B cell (primary cell): ENCODE measurements around the gene PDGFA. TPM values are rescaled to one million over a fixed set of nuclear protein-coding genes. Genes with fewer than 3 reads are reported as not detected.

Experiments
- ATAC-seq: fragments of 200-7000 bp; cut with Tn5 transposase; one replicate; pipeline ENCODE4 v1.10.0; 2021; ENCODE audit warnings: low read depth, mild to moderate bottlenecking, moderate number of reproducible peaks, moderate library complexity
- CTCF ChIA-PET: fragments of 350-600 bp; sonication (Branson Sonifier 250); formaldehyde crosslinking; loops from one replicate; lab custom pipeline; 2021; ENCODE audit warnings: antibody characterized with exemption, inconsistent platforms; lab: Charles Lee
- POLR2A ChIA-PET: fragments of 350-600 bp; sonication (Branson Sonifier 250); formaldehyde crosslinking; loops from one replicate; lab custom pipeline; 2021; ENCODE audit warnings: antibody characterized with exemption; lab: Charles Lee
- DNase-seq: peaks from one replicate; pipeline ENCODE4 v3.0.0; 2013
- H2AFZ ChIP-seq: 2 replicates; pipeline ENCODE4 v1.6.1; 2012; ENCODE audit warnings: mild to moderate bottlenecking, low read depth, low read length; ENCODE audit not compliant: insufficient read depth, poor library complexity, severe bottlenecking
- H3K27ac ChIP-seq, 2 donors: 1 replicate in 1 of 2; 2 replicates in 1 of 2; pipeline ENCODE4 v1.5.1; 2012 to 2013; ENCODE audit warnings: low read length in 2 of 2, mild to moderate bottlenecking in 2 of 2, moderate library complexity in 1 of 2
- H3K27me3 ChIP-seq, 4 experiments: fragments of 200-600 bp in 1 of 4; sonication (generic) in 1 of 4; replicated peaks in 1 of 4; 1 replicate in 2 of 4; 2 replicates in 2 of 4; pipeline versions ENCODE4 v1.6.1 to v1.7.0; 2013 to 2016; ENCODE audit warnings: low read length in 3 of 4, mild to moderate bottlenecking in 2 of 4, mixed read lengths in 1 of 4, moderate library complexity in 1 of 4; ENCODE audit not compliant: insufficient read depth in 4 of 4, control insufficient read depth in 3 of 4; ENCODE audit errors: control extremely low read depth in 1 of 4
- H3K36me3 ChIP-seq, 2 experiments: replicated peaks in 1 of 2; 1 replicate in 1 of 2; 2 replicates in 1 of 2; pipeline versions ENCODE4 v1.6.1 to v1.7.1; 2013; ENCODE audit warnings: low read length in 1 of 2; ENCODE audit not compliant: insufficient read depth in 2 of 2, control insufficient read depth in 1 of 2; ENCODE audit errors: control extremely low read depth in 1 of 2, extremely low read depth in 1 of 2
- H3K4me1 ChIP-seq, 2 donors: fragments of 200-600 bp in 1 of 2; sonication (generic) in 1 of 2; 1 replicate in 1 of 2; 2 replicates in 1 of 2; pipeline versions ENCODE4 v1.5.1 to v1.6.1; 2013 to 2017; ENCODE audit warnings: low read length in 2 of 2; ENCODE audit not compliant: control insufficient read depth in 2 of 2, insufficient read depth in 2 of 2
- H3K4me2 ChIP-seq: replicated peaks from 2 replicates; pipeline ENCODE3; 2012; ENCODE audit warnings: mild to moderate bottlenecking, low read depth, low read length; ENCODE audit not compliant: poor library complexity, severe bottlenecking
- H3K4me3 ChIP-seq, 5 experiments: fragments of 200-600 bp in 1 of 5; sonication (generic) in 1 of 5; 1 replicate in 3 of 5; 2 replicates in 2 of 5; pipeline versions ENCODE4 v1.5.1 to v1.7.0; 2011 to 2016; ENCODE audit warnings: low read length in 4 of 5, mild to moderate bottlenecking in 4 of 5, low read depth in 2 of 5, control low read depth in 1 of 5, moderate library complexity in 1 of 5; ENCODE audit not compliant: insufficient read depth in 1 of 5; ENCODE audit errors: control extremely low read depth in 1 of 5, extremely low read depth in 1 of 5
- H3K79me2 ChIP-seq: fragments of 200-600 bp; sonication (generic); one replicate; pipeline ENCODE4 v1.6.0; 2016; ENCODE audit warnings: low read length; ENCODE audit not compliant: control insufficient read depth, insufficient read depth
- H3K9ac ChIP-seq: fragments of 200-600 bp; sonication (generic); 2 replicates; pipeline ENCODE4 v1.6.1; 2017; ENCODE audit warnings: mild to moderate bottlenecking, low read length, moderate library complexity
- H3K9me3 ChIP-seq, 3 donors: one replicate each; pipeline versions ENCODE4 v1.6.1 to v1.7.1; 2013; ENCODE audit warnings: low read length in 2 of 3; ENCODE audit not compliant: control insufficient read depth in 2 of 3, insufficient read depth in 1 of 3; ENCODE audit errors: control extremely low read depth in 1 of 3
- H4K20me1 ChIP-seq: 2 replicates; pipeline ENCODE4 v1.6.0; 2012; ENCODE audit warnings: mild to moderate bottlenecking, low read length; ENCODE audit not compliant: insufficient read depth, control insufficient read depth, poor library complexity, severe bottlenecking
- H3K27ac Mint-ChIP-seq: one replicate; pipeline ENCODE4 v1.8.0; 2021; ENCODE audit warnings: mixed read lengths
- H3K27me3 Mint-ChIP-seq: one replicate; pipeline ENCODE4 v1.8.0; 2021; ENCODE audit warnings: mixed read lengths
- H3K4me1 Mint-ChIP-seq: one replicate; pipeline ENCODE4 v1.8.0; 2021; ENCODE audit warnings: mixed read lengths
- H3K4me3 Mint-ChIP-seq: one replicate; pipeline ENCODE4 v1.8.0; 2021; ENCODE audit warnings: mixed read lengths
- H3K9me3 Mint-ChIP-seq: one replicate; pipeline ENCODE4 v1.8.0; 2022; ENCODE audit warnings: mixed read lengths; ENCODE audit not compliant: insufficient read depth
- CTCF ChIP-seq: fragments of 200-600 bp; IDR thresholded peaks from one replicate; pipeline ENCODE4 v1.8.0; 2022; ENCODE audit warnings: antibody characterized with exemption, mild to moderate bottlenecking
- EZH2 ChIP-seq: IDR thresholded peaks from 2 replicates; pipeline ENCODE4 v1.6.1; 2012; ENCODE audit warnings: borderline replicate concordance, low read depth, mild to moderate bottlenecking, moderate library complexity, low read length; ENCODE audit not compliant: insufficient read depth, poor library complexity, severe bottlenecking
- WGBS: methylation state at CpG from one replicate; pipeline ENCODE4 v1.1.5; 2013; ENCODE audit warnings: missing lambda C conversion rate; ENCODE audit not compliant: insufficient coverage; 5-methylcytosine and 5-hydroxymethylcytosine counted together
- intact Hi-C: fragments of 100-400 bp; cut with micrococcal nuclease; formaldehyde crosslinking; loops from one replicate; pipeline ENCODE4 v1.10.0; 2022
- polyA plus RNA-seq: library from polyadenylated mRNA; depleted of rRNA; stranded (reverse); fragments of >200 nt; gene quantifications from 2 replicates; pipeline ENCODE4 v1.2.3, GENCODE V29; 2012
- total RNA-seq, 2 donors: library from RNA; stranded (reverse); fragments of 120-200 nt in 1 of 2; gene quantifications; 1 replicate in 1 of 2; 2 replicates in 1 of 2; pipeline versions ENCODE4 v1.2.3 to v1.2.4, GENCODE V29; 2013 to 2022

The PDGFA gene
- total and polyA plus RNA-seq, 2 donors (not counting 1 experiment from before 2014, with no cell fraction given), result 0.36 to 1.5 TPM

- WGBS, result 70% methylated on average over 27 of the region's 28 CpGs
- Mint-ChIP-seq H3K27me3 (peaks cover 6% of the 10 kb centered on the region), H3K4me1 (peaks cover 13% of the 10 kb centered on the region), H3K27ac (no peak overlapping the region), H3K4me3 (peak overlapping the region; percentile 52), H3K9me3 (no peaks in the 10 kb centered on the region)
- peak overlapping the region; percentile 88 for H3K4me2 ChIP-seq
- no peak for TF ChIP-seq EZH2
- H2AFZ ChIP-seq, result no peak overlapping the region
- H3K27me3 ChIP-seq, result peaks cover 0 to 35% (median 12%) of the 10 kb centered on the region in 4 experiments
- peaks cover 0 to 13% (median 0%) of the 10 kb centered on the region in 3 donors for H3K9me3 ChIP-seq
- H3K27ac ChIP-seq, result no peak overlapping the region
- no peaks in the 10 kb centered on the region for H3K79me2 ChIP-seq
- ChIA-PET CTCF (no interaction called here), POLR2A (no interaction called here)
- H3K4me1 ChIP-seq, result peaks cover 27 to 32% of the 10 kb centered on the region in 2 donors
- no peak overlapping the region for H3K9ac ChIP-seq
- no peak overlapping the region for H3K4me3 ChIP-seq
- DNase-seq, result no peak
- H4K20me1 ChIP-seq, result no peaks in the 10 kb centered on the region
- no peaks in the 10 kb centered on the region for H3K36me3 ChIP-seq
- intact Hi-C loops, result loop anchor here (2.0 kb wide), 1 partner anchor 77 kb away; no protein-coding TSS in a partner anchor
- no peak for ATAC-seq
These were observed 4.0 kb upstream of the PDGFA start for GRCh38 chr7:523347-524336.

GRCh38 chr7:522951-523314, 3.3 kb upstream of the PDGFA start:
- TF ChIP-seq EZH2, result no peak
- TF ChIP-seq CTCF, result no peak
- Histone ChIP-seq H3K27ac (no peak overlapping the region), H3K4me2 (peak overlapping the region; percentile 88), H3K79me2 (no peaks in the 10 kb centered on the region), H3K4me3 (peak overlapping the region in 3 of 5 experiments; percentile 38 to 54 (median 48)), H3K9ac (peak overlapping the region; percentile 46), H3K9me3 (peaks cover 0 to 13% (median 0%) of the 10 kb centered on the region in 3 donors), H2AFZ (peak overlapping the region; percentile 49), H3K27me3 (peaks cover 0 to 36% (median 13%) of the 10 kb centered on the region in 4 experiments), H3K4me1 (peaks cover 29 to 37% of the 10 kb centered on the region in 2 donors), H4K20me1 (no peaks in the 10 kb centered on the region), H3K36me3 (no peaks in the 10 kb centered on the region)
- 34% methylated on average over 8 of the region's 21 CpGs for WGBS
- POLR2A ChIA-PET, result no interaction called here
- H3K4me3 Mint-ChIP-seq, result peak overlapping the region; percentile 52
- H3K27ac Mint-ChIP-seq, result no peak overlapping the region
- H3K9me3 Mint-ChIP-seq, result no peaks in the 10 kb centered on the region
- H3K4me1 Mint-ChIP-seq, result peaks cover 17% of the 10 kb centered on the region
- intact Hi-C loops, result loop anchor here (2.0 kb wide), 1 partner anchor 78 kb away; no protein-coding TSS in a partner anchor
- CTCF ChIA-PET, result no interaction called here
- ATAC-seq, result no peak
- peaks cover 11% of the 10 kb centered on the region for H3K27me3 Mint-ChIP-seq
- no peak for DNase-seq
